Heart left ventricle (tissue), 16 donors: ENCODE measurements around the gene S100A16. TPM values are rescaled to one million over a fixed set of nuclear protein-coding genes. Genes with fewer than 3 reads are reported as not detected.

Source experiments
- ATAC-seq, 4 donors: fragments of 200-7000 bp; cut with Tn5 transposase; one replicate each; pipeline ENCODE4 v1.9.1; 2020 to 2022; ENCODE audit warnings: moderate library complexity in 4 of 4, mild to moderate bottlenecking in 3 of 4, moderate number of reproducible peaks in 1 of 4
- DNase-seq, 5 donors: peaks; one replicate each; pipeline ENCODE4 v3.0.0-alpha.2; 2020
- H3K27ac ChIP-seq, 12 donors: fragments of 200-600 bp; sonication (generic) in 4 of 12; one replicate each; pipeline versions ENCODE4 v1.5.0 to v1.8.0; 2016 to 2022; ENCODE audit warnings: mild to moderate bottlenecking in 2 of 12
- H3K27me3 ChIP-seq, 9 donors: fragments of 200-600 bp; sonication (generic) in 2 of 9; one replicate each; pipeline versions ENCODE4 v1.5.1 to v1.8.0; 2016 to 2022; ENCODE audit warnings: mild to moderate bottlenecking in 3 of 9
- H3K36me3 ChIP-seq, 9 donors: fragments of 200-600 bp; sonication (generic) in 2 of 9; one replicate each; pipeline versions ENCODE4 v1.5.0 to v1.8.0; 2018 to 2022; ENCODE audit warnings: mild to moderate bottlenecking in 2 of 9
- H3K4me1 ChIP-seq, 12 donors: fragments of 200-600 bp; sonication (generic) in 4 of 12; one replicate each; pipeline versions ENCODE4 v1.5.0 to v1.8.0; 2016 to 2022; ENCODE audit warnings: mild to moderate bottlenecking in 3 of 12
- H3K4me3 ChIP-seq, 12 donors: fragments of 200-600 bp; sonication (generic) in 4 of 12; one replicate each; pipeline versions ENCODE4 v1.5.0 to v1.8.0; 2017 to 2022; ENCODE audit warnings: mild to moderate bottlenecking in 9 of 12, moderate library complexity in 4 of 12
- H3K9me3 ChIP-seq, 12 donors: fragments of 200-600 bp; sonication (generic) in 4 of 12; one replicate each; pipeline versions ENCODE4 v1.5.0 to v1.8.0; 2016 to 2022; ENCODE audit warnings: mild to moderate bottlenecking in 1 of 12
- CTCF ChIP-seq, 12 donors: fragments of 200-600 bp; sonication (generic) in 4 of 12; IDR thresholded peaks; one replicate each; pipeline versions ENCODE4 v1.5.0 to v1.8.0; 2018 to 2022; ENCODE audit warnings: antibody characterized with exemption in 12 of 12, mild to moderate bottlenecking in 5 of 12
- POLR2A ChIP-seq, 2 donors: fragments of 450-650 bp; IDR thresholded peaks; one replicate each; pipeline ENCODE4 v1.6.1; 2017; ENCODE audit warnings: antibody characterized with exemption in 2 of 2, mild to moderate bottlenecking in 2 of 2, moderate library complexity in 2 of 2
- WGBS, 4 donors: extraction: QIAGEN DNeasy Blood & Tissue Kit in 2 of 4; methylation state at CpG; one replicate each; pipeline versions ENCODE4 v1.1.5 to v1.1.7; 2013 to 2018; 5-methylcytosine and 5-hydroxymethylcytosine counted together
- intact Hi-C, 10 donors: fragments of 100-400 bp; cut with DNase I; formaldehyde crosslinking; loops; one replicate each; pipeline versions ENCODE4 v1.11.1 to v1.14.2; 2022
- polyA plus RNA-seq, 2 donors: library from polyadenylated mRNA; stranded (reverse); fragments of 200-250 nt; gene quantifications; one replicate each; pipeline ENCODE4 v1.2.3, GENCODE V29; 2013
- total RNA-seq, 9 donors: library from RNA; depleted of rRNA in 2 of 9; stranded (reverse); fragments of >200 nt in 2 of 9; fragmentation: NEBNext Ultra II Directional in 3 of 9; extraction: Animal tissue kit (Norgen Biotek cat#: 25700) in 3 of 9; gene quantifications; one replicate each; pipeline versions ENCODE4 v1.1.0 to v1.2.4, GENCODE V29; 2016 to 2023
- donor health status: ischemic (EF 13 %, LVEDD 7.1; RV severe dilation, severe dysfunction).
- donor health status: healthy with polysubstance abuse.
- donor health status: DM: no; HTN: yes; CAD: no.
- donor health status: DM: no; HTN: no; CAD: no.
- donor health status: ischemic (EF 25% LVEDD 6.9; RV normal size, moderate dysfunction).
- donor health status: ischemic (EF 25% LVEDD 5.7; RV mildly dilated, moderate dysfunction).
- donor health status: healthy.
- donor health status: DM: yes; HTN: yes; CAD: no.
- donor health status: ischemic (EF 35%, LVEDD 5.7; RV mildly dilated, moderate dysfunction).
- donor health status: nonischemic (EF 11% LVEDD 7.7; RV severe dilation, severe dysfunction).
- donor health status: DM: yes; HTN: yes; CAD: no.
- donor health status: PGD.
- donor health status: ischemic (EF 29% LVEDD 5.4; RV normal size, mild dysfunction).
- donor health status: nonischemic (EF 23%, LVEDD 6.1; RV moderate dilation, normal function).

S100A16 gene
- total and polyA plus RNA-seq, 11 donors, result 37.2 to 233 (median 70.3) TPM

DNA sequence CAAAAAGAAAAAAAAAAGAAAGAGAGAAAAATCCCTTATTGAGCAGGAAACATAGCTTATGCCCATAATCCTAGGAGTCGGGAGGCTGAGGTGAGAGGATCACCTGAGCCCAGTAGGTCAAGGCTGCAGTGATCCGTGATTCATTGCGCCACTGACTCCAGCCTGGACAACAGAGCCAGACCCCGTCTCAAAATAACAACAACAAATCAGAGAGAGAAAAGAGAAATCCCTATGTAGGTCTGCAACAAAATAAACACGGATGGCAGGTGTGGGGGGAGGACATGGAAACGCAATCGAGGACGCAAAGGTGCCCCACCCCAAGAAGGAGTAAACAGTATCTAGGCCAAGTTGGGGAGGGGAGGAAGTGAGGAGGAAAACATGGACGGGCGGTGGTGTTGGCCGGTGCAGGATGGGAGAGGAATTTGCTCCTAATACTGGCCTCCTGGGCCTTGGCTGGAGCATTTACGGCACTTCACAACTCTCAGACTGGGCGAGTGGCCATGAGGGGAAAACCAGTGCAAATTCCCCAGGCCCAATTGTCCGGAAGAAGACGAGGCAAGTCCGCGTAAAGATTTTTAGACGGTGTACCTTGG is 20.3 kb upstream of the S100A16 start:
- no peaks in the 10 kb centered on the region for H3K27me3 ChIP-seq
- peak in 3 of 5 donors; percentile 50 to 82 (median 71) for DNase-seq
- H3K27ac ChIP-seq, result peak overlapping the region; percentile 99 to 100 (median 100)
- peak overlapping the region in 10 of 12 donors; percentile 74 to 99 (median 90) for H3K4me3 ChIP-seq
- WGBS, 4 donors, result 35 to 50% (median 37%) methylated on average over 18 of the region's 18 CpGs
- TF ChIP-seq POLR2A (IDR thresholded peaks at IDR 0.05) (no peak), CTCF (IDR thresholded peaks at IDR 0.05) (no peak)
- H3K4me1 ChIP-seq, result peaks cover 4 to 76% (median 48%) of the 10 kb centered on the region in 12 donors
- H3K9me3 ChIP-seq, result no peaks in the 10 kb centered on the region
- ATAC-seq, result peak; percentile 13 to 29 (median 22)
- intact Hi-C loops, result loop anchor here in 4 of 10 donors (5.0 kb wide), 4 partner anchors 34 to 101 kb away; partner anchors contain the start of genes ILF2 (in 3 of the 4) and INTS3 (in 1 of the 4)
- peaks cover 0 to 28% (median 24%) of the 10 kb centered on the region in 9 donors for H3K36me3 ChIP-seq

DNA sequence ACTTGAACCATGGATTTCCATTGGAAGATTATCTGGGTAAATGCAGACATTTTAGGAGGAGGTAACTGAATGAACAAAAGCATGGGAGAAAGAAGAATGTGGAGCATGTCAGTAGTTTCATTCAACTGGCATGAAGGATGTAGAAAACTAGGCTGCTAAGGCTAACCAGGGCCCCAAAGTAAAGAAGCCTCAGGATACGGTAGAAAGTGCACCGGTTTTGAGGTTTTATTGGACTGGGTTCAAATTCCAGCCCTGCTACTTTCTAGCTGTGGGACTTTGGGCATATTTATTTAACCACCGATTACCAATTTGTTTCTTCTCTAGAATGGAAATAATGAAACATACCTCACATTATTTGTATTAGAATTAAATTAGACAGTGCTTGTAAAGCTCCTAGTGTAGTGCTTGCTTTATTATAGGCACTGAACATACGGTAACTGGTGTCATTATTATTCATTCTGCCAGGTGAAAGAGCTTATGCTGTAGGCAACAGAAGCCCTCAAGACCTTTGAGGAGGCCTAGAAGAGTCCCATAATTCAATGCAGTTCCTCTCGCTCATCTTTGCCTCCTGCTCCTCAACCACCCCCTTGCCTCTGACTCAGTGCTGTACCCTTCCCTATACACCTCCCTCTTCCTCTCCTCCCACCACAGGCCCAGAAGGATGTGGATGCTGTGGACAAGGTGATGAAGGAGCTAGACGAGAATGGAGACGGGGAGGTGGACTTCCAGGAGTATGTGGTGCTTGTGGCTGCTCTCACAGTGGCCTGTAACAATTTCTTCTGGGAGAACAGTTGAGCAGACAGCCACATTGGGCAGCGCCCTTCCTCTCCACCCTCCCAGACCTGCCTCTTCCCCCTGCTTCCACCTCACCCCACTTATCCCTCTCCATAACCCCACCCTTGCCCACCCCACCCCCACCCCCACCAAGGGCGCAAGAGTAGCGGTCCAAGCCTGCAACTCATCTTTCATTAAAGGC is 18.4 kb upstream of the S100A16 start:
- peak overlapping the region in 10 of 12 donors; percentile 11 to 97 (median 94) for H3K27ac ChIP-seq
- H3K36me3 ChIP-seq, result peaks cover 0 to 9% (median 4%) of the 10 kb centered on the region in 9 donors
- intact Hi-C loops, result loop anchor here in 4 of 10 donors (2.0 to 5.0 kb wide), 5 partner anchors 19 to 99 kb away; partner anchors contain the start of genes ILF2 (in 3 of the 4), INTS3 (in 1 of the 4) and S100A16 (in 1 of the 4)
- peaks cover 4 to 74% (median 47%) of the 10 kb centered on the region in 12 donors for H3K4me1 ChIP-seq
- no peaks in the 10 kb centered on the region for H3K27me3 ChIP-seq
- TF ChIP-seq POLR2A (IDR thresholded peaks at IDR 0.05), result no peak
- TF ChIP-seq CTCF (IDR thresholded peaks at IDR 0.05), result no peak
- H3K4me3 ChIP-seq, result peak overlapping the region in 6 of 12 donors; percentile 37 to 87 (median 54)
- ATAC-seq (no peak), DNase-seq (no peak)
- WGBS, 4 donors, result 73 to 81% (median 79%) methylated on average over 10 of the region's 10 CpGs
- H3K9me3 ChIP-seq, result no peaks in the 10 kb centered on the region

GRCh38 chr1:153630384-153630783 is 17.4 kb upstream of the S100A16 start:
- Histone ChIP-seq H3K36me3 (peaks cover 0 to 4% (median under 1%) of the 10 kb centered on the region in 9 donors), H3K27ac (peak overlapping the region in 11 of 12 donors; percentile 11 to 97 (median 94)), H3K4me1 (peaks cover 4 to 74% (median 47%) of the 10 kb centered on the region in 12 donors), H3K27me3 (no peaks in the 10 kb centered on the region), H3K4me3 (peak overlapping the region in 9 of 12 donors; percentile 25 to 87 (median 53)), H3K9me3 (no peaks in the 10 kb centered on the region)
- TF ChIP-seq CTCF (IDR thresholded peaks at IDR 0.05) (no peak), POLR2A (IDR thresholded peaks at IDR 0.05) (no peak)
- ATAC-seq (no peak), DNase-seq (no peak)
- WGBS, 4 donors, result 59 to 79% (median 70%) methylated on average over 7 of the region's 7 CpGs
- intact Hi-C loops, result loop anchor here in 4 of 10 donors (2.0 to 5.0 kb wide), 5 partner anchors 18 to 98 kb away; partner anchors contain the start of genes ILF2 (in 3 of the 4), INTS3 (in 1 of the 4) and S100A16 (in 1 of the 4)
